ENCODE measurements around the gene SORD. TPM values are rescaled to one million over a fixed set of nuclear protein-coding genes. Genes with fewer than 3 reads are reported as not detected.
"Not testable (repeated sequence)": the region's sequence is repeated elsewhere in the genome, so short reads cannot be mapped to it uniquely, and the experiment has no call there.

SORD gene
- total RNA-seq, 1 donor = 25.9 TPM

DNA sequence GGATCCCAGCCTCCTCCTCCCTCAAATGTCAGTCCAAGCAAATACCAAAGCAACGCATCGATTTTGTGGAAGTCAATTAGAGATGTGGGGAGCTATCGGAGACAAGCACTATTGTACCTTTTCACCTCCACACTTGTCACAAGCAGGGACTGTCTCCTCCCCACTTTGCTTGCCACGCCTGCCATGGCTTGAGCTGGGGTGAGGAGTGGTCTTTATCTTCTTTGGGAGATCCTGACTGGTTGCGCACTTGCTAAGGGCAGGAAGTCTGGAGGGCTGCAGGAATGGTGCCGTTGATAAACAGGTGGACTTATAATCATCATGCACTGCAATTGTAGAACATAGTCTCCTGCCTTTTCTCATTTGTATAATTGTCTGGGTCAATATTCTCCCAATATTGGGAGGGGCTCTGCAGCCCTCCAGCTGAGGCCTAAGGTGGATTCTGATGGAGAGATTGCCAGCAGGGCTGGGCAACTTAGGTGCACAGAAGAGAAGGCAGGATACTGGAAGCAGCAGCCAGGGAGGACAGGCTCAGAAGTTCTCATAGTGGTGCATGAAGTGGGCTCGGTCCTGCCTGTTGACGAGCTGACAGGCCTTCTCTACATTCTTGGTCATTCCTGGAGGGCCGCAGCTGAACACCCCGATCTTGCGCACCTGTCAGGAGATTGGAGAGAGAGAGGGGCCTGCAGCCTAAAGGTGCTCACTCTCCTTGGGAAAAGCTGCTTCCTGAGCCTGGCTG lies 70.8 kb downstream of the SORD start:
- DNase-seq (ENCODE audit: low read depth in 2 of 3, low spot score in 2 of 3) = no peak

GRCh38 chr15:45094358-45094730 lies 71.3 kb downstream of the SORD start:
- no peak for DNase-seq (ENCODE audit: low read depth in 2 of 3, low spot score in 2 of 3)

GRCh38 chr15:45095661-45096060 lies 72.7 kb downstream of the SORD start:
- DNase-seq (ENCODE audit: low read depth in 2 of 3, low spot score in 2 of 3) = no peak

DNA sequence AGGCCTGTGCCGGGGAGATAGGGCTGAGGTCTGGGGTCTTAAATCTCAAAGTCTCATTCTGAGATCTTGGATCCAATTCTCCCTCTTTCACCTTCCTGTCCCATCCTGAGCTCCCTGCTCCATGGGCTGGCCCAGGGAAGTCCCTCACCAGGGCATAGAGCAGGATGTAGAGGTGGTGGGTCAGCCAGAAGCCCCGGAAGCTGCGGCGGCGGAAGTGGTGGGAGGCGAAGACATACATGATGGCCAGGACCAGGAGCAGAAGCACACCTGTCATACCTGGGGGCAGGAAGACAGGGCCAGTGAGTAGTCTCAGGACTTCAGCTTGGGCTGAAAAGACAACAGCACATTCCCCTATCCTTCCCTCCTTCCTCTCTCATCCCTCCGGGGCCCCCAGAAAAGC lies 74.5 kb downstream of the SORD start:
- DNase-seq (ENCODE audit: low read depth in 2 of 3, low spot score in 2 of 3) = no peak

DNA sequence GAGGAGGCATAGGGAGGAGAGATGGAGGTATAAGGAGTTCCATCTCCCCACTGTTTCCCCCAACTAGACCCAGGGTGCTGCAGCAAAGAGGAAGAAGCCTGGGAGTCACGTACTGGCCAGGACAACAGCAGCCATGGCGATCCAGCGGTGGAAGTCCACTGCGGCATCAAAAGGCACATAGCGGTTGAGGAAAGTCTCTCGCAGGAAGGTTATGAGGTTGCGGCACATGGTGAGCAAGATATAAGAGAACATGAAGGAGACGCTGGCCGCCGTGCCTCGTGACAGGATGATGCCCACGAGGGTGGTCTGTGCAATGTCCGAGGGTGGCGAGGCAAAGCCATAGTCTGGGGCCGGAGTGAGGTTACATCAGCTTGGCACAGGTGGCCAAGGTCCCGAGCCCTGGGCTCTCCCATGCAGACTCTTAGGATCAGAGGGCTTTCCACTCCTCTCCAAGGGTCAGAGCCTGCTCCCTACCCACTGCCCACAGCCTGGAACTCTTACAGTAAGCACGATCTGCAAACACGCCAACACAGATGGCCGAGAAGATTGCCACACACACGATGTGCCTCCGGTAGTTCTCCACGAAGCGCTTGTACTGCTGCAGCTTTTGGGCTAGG lies 76.7 kb downstream of the SORD start:
- DNase-seq (ENCODE audit: low read depth in 2 of 3, low spot score in 2 of 3) = no peak

GRCh38 chr15:45100884-45101625 lies 78.1 kb downstream of the SORD start:
- DNase-seq (ENCODE audit: low read depth in 2 of 3, low spot score in 2 of 3) = no peak

- no peak for DNase-seq (ENCODE audit: low read depth in 2 of 3, low spot score in 2 of 3)
Observed at GRCh38 chr15:45101749-45102148, 78.8 kb downstream of the SORD start.

DNA sequence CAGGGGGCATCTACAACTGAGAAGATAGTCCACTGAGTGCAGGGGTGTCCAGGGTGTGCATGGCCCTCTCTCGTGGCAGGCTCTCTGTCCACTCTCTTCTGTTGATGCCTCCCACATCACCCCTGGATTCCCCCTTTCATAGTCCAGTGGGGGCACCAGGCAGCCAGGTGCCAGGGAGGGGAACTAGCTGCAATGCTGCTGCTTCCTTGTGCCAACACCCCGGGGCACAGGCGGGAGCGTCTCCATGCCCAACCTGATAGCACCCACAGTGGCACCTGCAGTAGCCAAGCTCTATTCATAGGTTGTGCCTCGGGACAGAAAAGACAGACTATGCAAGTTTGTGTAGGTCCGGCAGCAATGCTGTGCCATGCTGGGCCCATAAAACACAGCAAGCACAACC lies 79.2 kb downstream of the SORD start:
- DNase-seq (ENCODE audit: low read depth in 2 of 3, low spot score in 2 of 3) = no peak

- not testable (repeated sequence) for DNase-seq (ENCODE audit: low read depth in 2 of 3, low spot score in 2 of 3)
Observed at GRCh38 chr15:45104170-45104569, 81.2 kb downstream of the SORD start.

GRCh38 chr15:45105586-45105985 lies 82.6 kb downstream of the SORD start:
- DNase-seq (ENCODE audit: low read depth in 2 of 3, low spot score in 2 of 3) = no peak

- no peak for DNase-seq (ENCODE audit: low read depth in 2 of 3, low spot score in 2 of 3)
Observed at GRCh38 chr15:45106002-45106790, 83.2 kb downstream of the SORD start.

DNA sequence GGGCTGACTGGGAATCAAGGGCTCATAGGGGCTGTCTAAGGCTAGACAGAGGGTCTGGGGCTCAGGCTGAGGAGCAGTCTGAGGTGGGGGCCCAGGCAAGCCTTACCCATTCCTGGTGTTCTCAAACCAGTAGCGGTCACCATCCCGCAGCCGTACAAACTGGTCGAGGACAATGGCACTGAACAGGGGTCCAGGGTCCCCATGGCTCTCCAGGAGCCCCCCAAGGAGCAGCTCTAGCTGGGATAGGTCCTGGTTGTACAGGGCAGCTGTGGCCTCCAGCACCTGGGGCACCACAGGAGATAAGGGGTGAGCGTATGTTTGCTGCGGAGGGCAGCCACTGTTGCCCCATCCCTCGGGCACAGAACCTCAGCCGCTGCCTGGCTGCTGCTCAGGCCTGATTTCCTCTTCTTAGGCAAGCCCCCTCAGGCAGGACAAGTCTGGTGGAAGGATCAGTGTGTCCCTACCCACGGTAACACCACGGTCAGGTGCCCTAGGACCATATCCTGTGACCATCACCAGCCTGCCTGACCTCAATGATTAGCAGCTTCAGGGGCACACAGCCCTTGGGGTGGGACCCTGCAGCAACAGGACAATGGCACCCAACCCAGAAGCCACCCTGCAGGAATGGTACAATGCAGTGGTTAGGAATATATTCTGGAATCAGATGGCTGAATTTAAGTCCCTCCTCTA lies 85.1 kb downstream of the SORD start:
- no peak for DNase-seq (ENCODE audit: low read depth in 2 of 3, low spot score in 2 of 3)

- peak in 1 of 3 donors; percentile 37 for DNase-seq (ENCODE audit: low read depth in 2 of 3, low spot score in 2 of 3)
Observed at GRCh38 chr15:45110256-45110820, 87.3 kb downstream of the SORD start.

DNA sequence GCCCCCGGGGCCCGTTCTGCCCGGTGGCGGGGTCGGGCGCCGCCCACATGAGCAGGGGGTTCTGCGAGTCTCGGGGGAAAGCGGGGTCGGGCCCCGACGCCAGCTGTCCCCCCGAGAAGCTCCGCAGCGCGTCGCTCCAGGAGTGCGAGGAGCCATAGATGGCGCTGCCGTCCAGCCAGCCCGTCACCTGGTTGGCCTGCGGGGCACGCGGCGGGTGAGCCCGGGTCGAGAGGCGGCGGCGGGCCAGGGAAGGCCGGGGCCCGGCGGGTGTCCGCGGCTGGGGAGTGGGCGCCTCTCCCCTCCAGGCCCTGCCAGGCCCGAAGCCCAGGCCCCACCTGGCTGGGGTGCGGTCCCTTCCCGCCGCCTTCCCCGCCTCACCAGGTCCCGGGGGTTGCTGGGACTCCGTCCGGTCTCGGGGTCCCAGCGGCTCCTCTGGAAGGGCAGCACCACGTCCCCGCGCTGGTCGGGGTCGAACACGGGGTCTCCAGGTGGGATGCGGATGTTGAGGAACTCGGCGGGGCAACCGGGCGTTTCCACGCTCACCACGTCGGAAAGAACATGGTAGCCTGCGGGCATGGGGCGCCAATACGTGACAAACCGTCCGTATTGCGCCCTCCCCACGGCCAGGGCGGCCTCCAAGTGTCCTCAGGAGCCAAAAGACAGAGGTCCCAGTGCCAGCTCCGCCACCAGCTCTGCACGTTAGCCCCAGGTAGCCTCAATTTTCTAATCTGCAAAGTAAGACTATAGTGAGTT lies 88.6 kb downstream of the SORD start:
- DNase-seq (ENCODE audit: low read depth in 2 of 3, low spot score in 2 of 3) = no peak

DNA sequence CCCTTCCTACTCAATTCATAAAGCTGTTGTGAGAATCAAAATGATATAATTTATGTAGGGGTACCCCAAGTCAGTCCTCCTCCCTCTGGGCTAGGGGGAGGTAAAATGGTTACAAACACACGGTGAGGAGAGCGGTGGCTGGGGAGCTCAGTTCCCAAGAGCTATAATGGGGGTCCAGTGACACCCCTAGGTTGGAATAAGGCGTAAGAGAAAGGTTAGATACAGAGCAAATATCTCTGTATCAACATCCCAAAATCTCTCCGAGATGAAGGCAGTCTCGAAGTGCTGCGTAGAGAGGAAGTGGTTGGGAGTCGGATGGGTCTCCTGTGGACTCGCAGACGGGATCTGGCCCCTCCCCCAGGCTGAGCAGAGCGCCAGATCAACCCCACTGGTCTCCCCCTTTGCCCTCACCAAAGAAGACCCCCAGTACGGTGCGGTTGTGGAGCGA lies 89.2 kb downstream of the SORD start:
- no peak for DNase-seq (ENCODE audit: low read depth in 2 of 3, low spot score in 2 of 3)

- DNase-seq (ENCODE audit: low read depth in 2 of 3, low spot score in 2 of 3) = no peak
Observed at GRCh38 chr15:45112591-45113379, 89.8 kb downstream of the SORD start.

DNA sequence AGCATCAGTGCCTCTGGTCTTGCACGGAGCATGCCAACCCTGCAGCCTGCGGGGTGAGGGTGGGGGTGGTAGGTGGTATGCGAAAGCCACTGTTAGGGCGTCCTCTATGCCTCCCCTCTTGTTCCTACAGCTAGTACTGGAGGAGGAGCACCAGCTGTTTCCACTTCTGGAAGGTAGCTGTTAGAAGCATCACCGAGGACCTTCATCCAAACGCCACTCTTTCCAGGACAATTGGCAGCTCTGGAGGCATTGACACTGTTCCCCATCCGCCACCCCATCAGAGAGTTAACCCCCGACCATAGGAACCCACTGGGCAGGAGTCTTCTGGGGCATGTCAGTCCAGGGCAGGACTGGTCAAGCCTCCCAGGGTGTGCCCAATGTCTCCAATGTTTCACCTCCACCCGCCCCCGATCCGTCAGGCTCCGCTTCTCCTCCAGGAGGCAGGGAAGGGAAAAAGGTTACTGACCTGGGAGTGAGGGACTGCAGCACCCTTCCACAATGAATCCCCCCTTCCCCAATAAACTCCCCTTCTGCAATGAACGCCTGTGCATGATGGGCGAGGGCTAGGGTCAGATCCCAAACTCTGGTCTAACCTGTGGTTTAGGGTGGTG lies 90.5 kb downstream of the SORD start:
- peak in 1 of 3 donors; percentile 29 for DNase-seq (ENCODE audit: low read depth in 2 of 3, low spot score in 2 of 3)

Data from hematopoietic multipotent progenitor cell (in vitro differentiated cells).